NCI-H446 treated with DMSO at 0.1 percent for 48 hours (cell line): ENCODE data around the gene B3GNT9.
A peak's percentile ranks its signal among the peaks of the same experiment; 100 is the strongest.

Experiments
- DNase-seq: peaks from one replicate; lab custom pipeline; 2025; lab: John Stamatoyannopoulos, UW

The B3GNT9 gene

GRCh38 chr16:67112591-67113399 lies 38.0 kb downstream of the B3GNT9 start:
- DNase-seq, result no peak

- no peak for DNase-seq
These were observed 38.8 kb downstream of the B3GNT9 start for GRCh38 chr16:67111951-67112444.

GRCh38 chr16:67109407-67110135 lies 41.2 kb downstream of the B3GNT9 start, which contains the start of gene PHAF1:
Gene PHAF1, plus strand, starts transcription at chr16:67109941. Its CDS starts 235 bp downstream, at chr16:67110176.
- DNase-seq, result peak; percentile 49

GRCh38 chr16:67108931-67109406 lies 41.8 kb downstream of the B3GNT9 start:
- no peak for DNase-seq

- no peak for DNase-seq
These were observed 42.3 kb downstream of the B3GNT9 start for GRCh38 chr16:67108489-67108888.

- DNase-seq, result no peak
These were observed 44.9 kb downstream of the B3GNT9 start for GRCh38 chr16:67105881-67106280.

GRCh38 chr16:67105246-67105645 lies 45.6 kb downstream of the B3GNT9 start:
- DNase-seq, result no peak

GRCh38 chr16:67104845-67105244 lies 46.0 kb downstream of the B3GNT9 start:
- no peak for DNase-seq

GRCh38 chr16:67104061-67104460 lies 46.7 kb downstream of the B3GNT9 start:
- DNase-seq, result no peak

- no peak for DNase-seq
These were observed 49.3 kb downstream of the B3GNT9 start for GRCh38 chr16:67101311-67102082.

GRCh38 chr16:67100569-67101310 lies 50.1 kb downstream of the B3GNT9 start:
- no peak for DNase-seq

GRCh38 chr16:67098599-67098998 lies 52.2 kb downstream of the B3GNT9 start:
- no peak for DNase-seq
